HCT116 (cell line): ENCODE results near the gene AXIN2. TPM values are rescaled to one million over a fixed set of nuclear protein-coding genes. Genes with fewer than 3 reads are reported as not detected.

Experiments used
- ATAC-seq: fragments of 200-7000 bp; cut with Tn5 transposase; 2 replicates; pipeline ENCODE4 v1.9.1; 2020; ENCODE audit warnings: mild to moderate bottlenecking, moderate library complexity
- BruUV-seq: library from RNA; stranded (reverse); fragments of 400-500 nt; replicated peaks from 2 replicates; lab custom pipeline; 2021; lab: Mats Ljungman, UMichigan
- CTCF ChIA-PET: fragments of 300-600 bp; sonication (Branson Sonifier 250); formaldehyde crosslinking; loops from one replicate; lab custom pipeline; 2021; ENCODE audit warnings: antibody characterized with exemption; lab: Charles Lee
- POLR2A ChIA-PET: fragments of 300-600, 350-600 bp; sonication (Branson Sonifier 250); formaldehyde crosslinking; loops from one replicate; lab custom pipeline; 2021; ENCODE audit warnings: antibody characterized with exemption; lab: Charles Lee
- RAD21 ChIA-PET, 2 experiments: fragments of 300-600 bp; sonication (Branson Sonifier 250); formaldehyde crosslinking; loops; one replicate each; lab custom pipeline; 2023; ENCODE audit warnings: low total read pairs in 2 of 2; ENCODE audit not compliant: uncharacterized antibody in 2 of 2, unreplicated experiment in 2 of 2, low non-redundant PET in 1 of 2; lab: Charles Lee
- DNase-seq: peaks from one replicate; pipeline ENCODE4 v3.0.0-alpha.2; 2010; ENCODE audit warnings: low read depth, low spot score
- H2AFZ ChIP-seq: fragments of 200-600 bp; shearing (Covaris generic), sonication (generic); 2 replicates; pipeline ENCODE4 v1.6.1; 2017; ENCODE audit warnings: low read depth, mixed run types, mixed read lengths, antibody characterized with exemption, low read length; ENCODE audit not compliant: poor library complexity, severe bottlenecking
- H3K27ac ChIP-seq: 2 replicates; pipeline ENCODE4 v1.5.1; 2012; ENCODE audit warnings: low read depth, low read length
- H3K27me3 ChIP-seq: fragments of 200-600 bp; sonication (generic); 2 replicates; pipeline ENCODE4 v1.6.1; 2016; ENCODE audit warnings: mixed run types, low read length, mixed read lengths; ENCODE audit not compliant: insufficient read depth
- H3K36me3 ChIP-seq, 2 experiments: fragments of 200-500 bp in 1 of 2; fragments of 200-600 bp in 1 of 2; sonication (Bioruptor generic) in 1 of 2; sonication (generic) in 1 of 2; 2 replicates each; pipeline versions ENCODE4 v1.5.1 to v1.6.1; 2014 to 2016; ENCODE audit warnings: low read length in 2 of 2, inconsistent platforms in 1 of 2, mixed read lengths in 1 of 2, mixed run types in 1 of 2; ENCODE audit not compliant: insufficient read depth in 2 of 2, control insufficient read depth in 1 of 2
- H3K4me1 ChIP-seq, 2 experiments: fragments of 200-600 bp in 1 of 2; sonication (generic) in 1 of 2; 2 replicates each; pipeline versions ENCODE4 v1.5.1 to v1.6.1; 2012 to 2017; ENCODE audit warnings: low read length in 2 of 2, inconsistent platforms in 1 of 2, mild to moderate bottlenecking in 1 of 2, mixed read lengths in 1 of 2, mixed run types in 1 of 2, moderate library complexity in 1 of 2; ENCODE audit not compliant: insufficient read depth in 2 of 2, control insufficient read depth in 1 of 2
- H3K4me2 ChIP-seq: fragments of 200-600 bp; sonication (generic); 2 replicates; pipeline ENCODE4 v1.6.1; 2017; ENCODE audit warnings: mixed run types, low read length, mixed read lengths
- H3K4me3 ChIP-seq, 2 experiments: fragments of 200-600 bp in 1 of 2; sonication (generic) in 1 of 2; replicated peaks in 1 of 2; 2 replicates each; pipeline ENCODE4 v1.5.1; 2011 to 2016; ENCODE audit warnings: low read length in 2 of 2, control low read depth in 1 of 2, low read depth in 1 of 2, mild to moderate bottlenecking in 1 of 2, mixed read lengths in 1 of 2, mixed run types in 1 of 2
- H3K79me2 ChIP-seq: fragments of 200-600 bp; sonication (generic); 2 replicates; pipeline ENCODE4 v1.6.1; 2017; ENCODE audit warnings: mild to moderate bottlenecking, mixed run types, low read length, moderate library complexity, mixed read lengths; ENCODE audit not compliant: insufficient read depth
- H3K9ac ChIP-seq: fragments of 200-600 bp; sonication (generic); 2 replicates; pipeline ENCODE4 v1.6.1; 2016; ENCODE audit warnings: low read length, mixed read lengths
- H3K9me2 ChIP-seq: fragments of 200-600 bp; sonication (generic), shearing (Covaris generic); 2 replicates; pipeline ENCODE4 v1.6.1; 2017; ENCODE audit warnings: mixed run types, mild to moderate bottlenecking, moderate library complexity; ENCODE audit not compliant: insufficient read depth
- H3K9me3 ChIP-seq, 2 experiments: fragments of 200-500 bp in 1 of 2; fragments of 200-600 bp in 1 of 2; sonication (Bioruptor generic) in 1 of 2; sonication (generic) in 1 of 2; 2 replicates each; pipeline ENCODE4 v1.6.1; 2014 to 2017; ENCODE audit warnings: low read length in 2 of 2, mixed read lengths in 2 of 2, inconsistent platforms in 1 of 2, low read depth in 1 of 2, mild to moderate bottlenecking in 1 of 2, mixed run types in 1 of 2, moderate library complexity in 1 of 2; ENCODE audit not compliant: control insufficient read depth in 1 of 2, insufficient read depth in 1 of 2
- H4K20me1 ChIP-seq: fragments of 200-600 bp; sonication (generic), shearing (Covaris generic); 2 replicates; pipeline ENCODE4 v1.6.1; 2017; ENCODE audit warnings: mixed run types, mild to moderate bottlenecking, moderate library complexity; ENCODE audit not compliant: insufficient read depth
- CTCF ChIP-seq, 3 experiments: fragments of 200-600 bp in 1 of 3; sonication (generic) in 1 of 3; IDR thresholded peaks in 2 of 3; conservative IDR thresholded peaks in 1 of 3; 2 replicates each; pipeline ENCODE4 v1.5.1; 2012 to 2017; ENCODE audit warnings: low read depth in 2 of 3, low read length in 2 of 3, antibody characterized with exemption in 1 of 3, borderline replicate concordance in 1 of 3, control low read depth in 1 of 3, mild to moderate bottlenecking in 1 of 3, mixed read lengths in 1 of 3, mixed run types in 1 of 3, moderate library complexity in 1 of 3; ENCODE audit not compliant: insufficient read depth in 1 of 3
- ELF1 ChIP-seq: IDR thresholded peaks from 2 replicates; pipeline ENCODE4 v1.6.1; 2012; ENCODE audit warnings: low read depth, borderline replicate concordance
- EZH2phosphoT487 ChIP-seq: fragments of 200-600 bp; IDR thresholded peaks from 2 replicates; pipeline ENCODE4 v1.6.1; 2018; ENCODE audit warnings: antibody characterized with exemption, borderline replicate concordance
- JUND ChIP-seq: IDR thresholded peaks from 2 replicates; pipeline ENCODE4 v1.6.1; 2012
- SIN3A ChIP-seq: IDR thresholded peaks from 2 replicates; pipeline ENCODE4 v1.6.1; 2012; ENCODE audit warnings: low read depth
- ZBTB33 ChIP-seq: IDR thresholded peaks from 2 replicates; pipeline ENCODE4 v1.6.1; 2011; ENCODE audit warnings: mild to moderate bottlenecking, low read length, moderate library complexity; ENCODE audit not compliant: insufficient replicate concordance; ENCODE audit errors: extremely low read depth
- ZFX ChIP-seq: fragments of 450-650 bp; IDR thresholded peaks from 2 replicates; pipeline ENCODE4 v1.6.1; 2017
- intact Hi-C: fragments of 100-400 bp; cut with micrococcal nuclease; formaldehyde crosslinking; loops from 2 replicates; pipeline ENCODE4 v1.10.0; 2022
- total RNA-seq: library from RNA; stranded (reverse); gene quantifications from one replicate; pipeline ENCODE4 v1.2.1, GENCODE V29; 2021; ENCODE audit not compliant: unreplicated experiment

Gene AXIN2
- total RNA-seq, 1 experiment from 2014 or later, result 7.1 TPM

- Histone ChIP-seq H3K27me3 (no peaks in the 10 kb centered on the region), H3K79me2 (no peaks in the 10 kb centered on the region), H2AFZ (no peak overlapping the region), H3K27ac (no peak overlapping the region), H3K9me3 (no peaks in the 10 kb centered on the region), H3K9me2 (no peaks in the 10 kb centered on the region), H4K20me1 (no peaks in the 10 kb centered on the region), H3K9ac (no peak overlapping the region), H3K4me3 (no peak overlapping the region), H3K4me1 (peaks cover 3 to 7% of the 10 kb centered on the region in 2 experiments; a peak in 3 of 4 replicates), H3K4me2 (no peak overlapping the region), H3K36me3 (no peaks in the 10 kb centered on the region)
- POLR2A ChIA-PET, result no interaction called here
- DNase-seq, result no peak
- CTCF ChIA-PET, result no interaction called here
- BruUV-seq, result no TSS peak
- no peak for TF ChIP-seq ELF1
- no peak for TF ChIP-seq JUND
- no peak for TF ChIP-seq SIN3A
- TF ChIP-seq EZH2phosphoT487, result no peak
- no peak for TF ChIP-seq CTCF (IDR thresholded peaks at IDR 0.05 in 2 of 3, conservative IDR thresholded peaks at IDR 0.05 in 1 of 3; ENCODE audit: borderline replicate concordance in 1 of 3, insufficient read depth in 1 of 3, low read depth in 2 of 3, low read length in 2 of 3)
- TF ChIP-seq ZFX, result no peak
- TF ChIP-seq ZBTB33, result no peak
- no peak for ATAC-seq
- intact Hi-C loops, result no loop called here
- RAD21 ChIA-PET, result no interaction called here
Measured at GRCh38 chr17:65568918-65569317, 7.5 kb upstream of the AXIN2 start.
